GM10266 (cell line): ENCODE results near the gene PIKFYVE.
"Not testable (repeated sequence)": the region's sequence is repeated elsewhere in the genome, so short reads cannot be mapped to it uniquely, and the experiment has no call there.

ENCODE experiments used
- DNase-seq: peaks from one replicate; pipeline ENCODE4 v3.0.0; 2012; ENCODE audit errors: extremely low spot score
- TF ChIP-seq, protein P1 (sequence below): IDR thresholded peaks from 2 replicates; pipeline ENCODE4 v1.5.1; 2012; ENCODE audit warnings: mild to moderate bottlenecking, low read depth; ENCODE audit not compliant: control insufficient read depth, insufficient read depth; ENCODE audit errors: missing control alignments

Gene PIKFYVE

DNA sequence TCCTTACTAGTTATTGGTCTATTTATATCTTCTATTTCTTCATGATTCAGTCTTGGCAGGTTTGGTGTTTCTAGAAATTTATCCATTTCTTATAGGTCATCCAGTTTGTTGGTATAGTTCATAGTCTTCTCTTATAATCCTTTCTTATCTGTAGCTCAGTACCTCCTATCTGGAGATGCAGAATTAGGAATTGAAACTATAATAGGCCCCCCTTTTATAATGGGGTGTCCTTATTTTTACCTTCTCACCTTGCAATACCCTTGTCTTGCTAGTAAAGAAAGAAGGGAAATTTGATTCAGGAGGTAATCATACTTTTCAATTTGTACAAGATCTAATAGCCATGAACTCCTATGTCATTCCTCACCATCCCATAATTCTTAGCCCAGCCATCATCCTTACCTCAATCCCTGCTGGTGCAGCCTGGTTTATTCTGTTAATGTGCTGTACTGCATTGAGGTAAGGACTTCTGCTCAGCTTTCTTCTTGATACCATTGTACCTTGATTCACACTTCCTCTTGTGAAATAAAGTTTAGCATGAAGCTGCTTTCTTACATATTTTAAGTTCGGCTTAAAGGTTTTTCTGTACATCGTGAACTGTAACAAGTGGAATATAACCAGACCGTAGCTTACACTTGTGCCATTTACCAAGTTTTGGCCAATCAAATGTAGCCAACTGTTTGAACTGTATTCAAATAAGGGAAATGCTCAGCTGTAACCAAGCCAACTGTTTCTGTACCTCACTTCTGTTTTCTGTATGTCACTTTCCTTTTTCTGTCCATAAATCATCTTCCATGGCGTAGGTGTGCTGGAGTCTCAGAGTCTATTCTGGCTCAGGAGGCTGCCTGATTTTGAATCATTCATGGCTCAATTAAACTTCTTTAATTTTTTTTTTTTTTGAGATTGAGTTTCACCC lies 100.4 kb downstream of the PIKFYVE start:
- TF ChIP-seq, protein P1, sequence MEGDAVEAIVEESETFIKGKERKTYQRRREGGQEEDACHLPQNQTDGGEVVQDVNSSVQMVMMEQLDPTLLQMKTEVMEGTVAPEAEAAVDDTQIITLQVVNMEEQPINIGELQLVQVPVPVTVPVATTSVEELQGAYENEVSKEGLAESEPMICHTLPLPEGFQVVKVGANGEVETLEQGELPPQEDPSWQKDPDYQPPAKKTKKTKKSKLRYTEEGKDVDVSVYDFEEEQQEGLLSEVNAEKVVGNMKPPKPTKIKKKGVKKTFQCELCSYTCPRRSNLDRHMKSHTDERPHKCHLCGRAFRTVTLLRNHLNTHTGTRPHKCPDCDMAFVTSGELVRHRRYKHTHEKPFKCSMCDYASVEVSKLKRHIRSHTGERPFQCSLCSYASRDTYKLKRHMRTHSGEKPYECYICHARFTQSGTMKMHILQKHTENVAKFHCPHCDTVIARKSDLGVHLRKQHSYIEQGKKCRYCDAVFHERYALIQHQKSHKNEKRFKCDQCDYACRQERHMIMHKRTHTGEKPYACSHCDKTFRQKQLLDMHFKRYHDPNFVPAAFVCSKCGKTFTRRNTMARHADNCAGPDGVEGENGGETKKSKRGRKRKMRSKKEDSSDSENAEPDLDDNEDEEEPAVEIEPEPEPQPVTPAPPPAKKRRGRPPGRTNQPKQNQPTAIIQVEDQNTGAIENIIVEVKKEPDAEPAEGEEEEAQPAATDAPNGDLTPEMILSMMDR, result no peak
- DNase-seq, result peak; percentile 43

DNA sequence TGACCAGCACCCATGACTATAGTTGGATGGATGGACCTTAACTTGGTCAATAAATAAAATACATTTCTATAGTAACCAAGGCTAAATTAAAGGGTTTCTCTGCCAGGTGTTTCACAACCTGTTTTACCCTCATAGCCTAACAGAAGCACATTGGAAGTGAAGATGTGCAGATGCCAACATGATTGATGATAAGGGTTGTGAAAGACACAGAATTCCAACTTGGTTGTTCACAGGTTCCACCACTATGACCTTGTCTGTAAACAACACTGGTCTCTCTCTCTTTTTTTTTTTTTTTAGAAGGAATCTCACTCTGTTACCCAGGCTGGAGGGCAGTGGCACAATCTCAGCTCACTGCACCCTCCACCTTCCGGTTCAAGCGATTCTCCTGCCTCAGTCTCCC lies 103.0 kb downstream of the PIKFYVE start:
- TF ChIP-seq, protein P1, result no peak
- no peak for DNase-seq

DNA sequence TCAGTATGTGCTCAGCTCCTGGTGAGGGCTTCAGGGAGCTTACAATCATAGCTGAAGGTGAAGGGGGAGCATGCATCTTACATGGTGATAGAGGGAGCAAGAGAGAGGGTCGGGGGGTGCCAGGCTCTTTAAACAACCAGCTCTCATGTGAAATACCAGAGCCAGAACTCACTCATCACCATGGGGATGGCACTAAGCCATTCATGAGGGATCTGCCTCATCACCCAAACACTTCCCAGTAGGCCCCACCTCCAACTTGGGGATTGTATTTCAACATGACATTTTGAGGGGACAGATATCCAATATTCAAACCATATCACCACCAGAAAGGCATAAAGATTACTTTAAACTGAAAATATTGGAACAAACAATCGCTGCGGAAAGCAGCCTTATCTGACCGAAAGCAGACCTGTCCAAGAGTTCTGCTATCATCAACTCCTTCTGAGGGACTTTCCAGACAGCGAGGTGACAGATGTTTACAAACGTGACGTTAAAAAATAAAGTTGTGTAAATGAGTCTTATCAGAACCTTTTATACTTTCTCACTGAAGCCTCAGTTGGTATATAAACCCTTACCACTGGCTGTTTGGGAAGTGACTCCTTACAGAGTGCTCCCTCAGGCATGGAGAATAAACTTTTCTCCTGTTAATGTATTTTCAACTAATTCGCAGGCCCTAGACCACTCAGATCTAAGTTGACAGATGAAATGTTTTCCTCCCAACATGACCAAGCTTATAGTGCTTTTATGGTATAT lies 105.0 kb downstream of the PIKFYVE start:
- DNase-seq, result no peak
- TF ChIP-seq, protein P1, result no peak

DNA sequence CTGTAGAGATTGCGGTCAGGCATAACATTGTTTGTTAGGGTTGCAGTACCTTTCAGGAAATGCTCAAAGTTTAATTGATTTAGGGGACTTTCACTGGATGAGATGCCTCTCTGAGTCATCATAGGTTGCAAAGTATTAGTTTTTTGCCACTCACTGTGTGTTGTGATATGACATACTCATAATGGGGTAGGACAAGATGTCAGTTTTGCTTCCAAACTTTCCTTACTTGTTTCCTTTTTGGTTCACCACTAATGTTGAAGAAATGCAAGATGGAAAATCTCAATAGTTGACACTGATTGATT lies 105.5 kb downstream of the PIKFYVE start:
- DNase-seq, result no peak
- TF ChIP-seq, protein P1, result no peak

DNA sequence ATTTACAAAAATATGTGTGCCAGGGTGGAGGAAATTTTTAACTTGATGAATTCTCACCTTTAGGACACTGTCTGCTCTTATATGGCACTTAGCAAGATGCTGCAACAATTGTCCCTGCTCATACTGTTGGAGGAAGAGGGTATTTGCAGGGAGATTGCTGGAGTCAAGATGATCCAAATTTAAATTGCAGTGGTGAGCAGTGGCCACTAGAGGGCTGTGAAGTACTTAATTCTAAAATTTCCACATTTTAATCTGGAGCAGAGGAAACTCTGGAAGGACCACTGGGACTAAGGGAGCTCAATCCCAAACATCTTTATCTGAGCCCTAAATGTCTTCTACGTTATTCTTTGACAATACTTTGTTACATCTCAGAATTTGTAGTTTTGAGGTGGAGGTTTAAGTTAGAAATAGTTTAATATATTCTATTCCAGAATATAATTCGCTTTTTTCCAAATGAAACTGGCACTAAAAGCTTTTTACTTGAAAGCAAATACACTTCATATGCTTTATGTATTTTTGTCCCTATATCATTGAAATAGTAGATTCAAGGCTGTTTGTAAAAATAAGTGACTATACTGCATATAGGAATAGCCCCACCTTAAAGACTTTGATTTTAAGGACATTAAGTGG lies 107.5 kb downstream of the PIKFYVE start:
- TF ChIP-seq, protein P1, result peak; percentile 68
- DNase-seq, result peak; percentile 59

DNA sequence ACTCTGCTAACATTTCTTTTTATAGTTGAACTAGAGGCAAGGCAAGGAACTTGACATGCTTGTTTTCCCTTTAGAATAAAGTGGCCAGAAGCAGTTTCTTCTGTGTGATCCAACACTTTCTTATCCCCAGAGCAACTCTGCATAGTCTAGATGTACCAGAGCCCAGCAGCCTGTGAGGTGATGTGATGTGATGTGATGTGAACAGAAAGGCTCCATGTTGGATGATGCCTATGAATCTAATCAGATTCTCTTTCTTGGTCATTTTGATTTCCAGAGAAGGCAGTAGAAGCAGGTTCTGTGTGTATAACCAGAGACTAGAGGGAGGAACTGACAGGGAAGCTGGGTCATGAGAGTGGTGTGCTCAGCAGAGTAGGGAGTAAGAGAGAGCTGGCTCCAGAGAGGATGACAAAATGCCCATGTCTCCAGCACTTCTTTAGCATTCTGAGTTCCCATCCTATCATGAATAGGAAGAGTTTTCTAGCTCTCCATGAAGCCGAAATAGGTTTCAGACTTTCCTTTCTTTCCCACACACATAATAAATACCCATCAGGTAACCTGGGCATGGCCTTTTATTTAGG lies 109.5 kb downstream of the PIKFYVE start:
- TF ChIP-seq, protein P1, result no peak
- no peak for DNase-seq

DNA sequence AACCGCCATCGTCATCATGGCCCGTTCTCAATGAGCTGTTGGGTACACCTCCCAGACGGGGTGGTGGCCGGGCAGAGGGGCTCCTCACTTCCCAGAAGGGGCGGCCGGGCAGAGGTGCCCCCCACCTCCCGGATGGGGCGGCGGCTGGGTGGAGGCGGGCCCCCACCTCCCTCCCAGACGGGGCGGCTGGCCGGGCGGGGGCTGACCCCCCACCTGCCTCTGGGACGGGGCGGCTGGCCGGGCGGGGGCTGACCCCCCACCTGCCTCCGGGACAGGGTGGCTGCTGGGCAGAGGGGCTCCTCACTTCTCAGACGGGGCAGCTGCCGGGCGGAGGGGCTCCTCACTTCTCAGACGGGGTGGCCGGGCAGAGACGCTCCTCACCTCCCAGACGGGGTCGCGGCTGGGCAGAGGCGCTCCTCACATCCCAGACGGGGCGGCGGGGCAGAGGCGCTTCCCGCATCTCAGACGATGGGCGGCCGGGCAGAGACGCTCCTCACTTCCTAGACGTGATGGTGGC lies 111.3 kb downstream of the PIKFYVE start:
- not testable (repeated sequence) for DNase-seq
